OCI-M2 (cell line): ENCODE results near the gene FAM90A1.
"Not testable (repeated sequence)": the region's sequence is repeated elsewhere in the genome, so short reads cannot be mapped to it uniquely, and the experiment has no call there.

ENCODE experiments used
- DNase-seq: peaks from one replicate; lab custom pipeline; 2025; ENCODE audit not compliant: unreplicated experiment; lab: John Stamatoyannopoulos, UW

The FAM90A1 gene

DNA sequence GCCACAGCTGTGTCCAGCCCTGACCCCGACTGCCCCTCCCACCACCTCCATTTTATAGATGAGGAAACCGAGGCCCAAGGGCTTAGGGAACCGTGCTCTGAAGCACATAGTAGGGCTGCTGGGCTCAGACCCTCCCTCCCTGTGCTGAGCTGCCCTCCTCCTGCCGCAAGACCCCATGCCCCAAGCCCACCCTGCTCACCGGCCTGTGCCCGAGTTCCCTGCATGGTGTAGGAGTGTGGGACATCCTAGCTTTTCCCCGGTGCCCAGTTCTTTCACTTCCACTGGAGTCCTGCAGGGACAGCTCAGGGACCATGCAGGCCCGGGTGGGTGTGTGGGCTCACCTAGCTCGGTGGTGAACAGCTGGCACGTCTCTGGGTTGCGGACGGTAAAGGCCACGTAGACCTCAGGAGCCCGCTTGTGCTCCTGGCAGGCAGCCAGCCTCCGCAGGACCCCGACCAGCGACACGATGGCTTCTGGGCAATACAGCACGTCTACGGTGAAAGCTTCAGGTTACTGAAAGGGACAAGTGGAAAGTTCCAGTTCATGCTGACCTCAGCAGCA is 6.6 kb upstream of the FAM90A1 start:
- DNase-seq: not testable (repeated sequence)

DNA sequence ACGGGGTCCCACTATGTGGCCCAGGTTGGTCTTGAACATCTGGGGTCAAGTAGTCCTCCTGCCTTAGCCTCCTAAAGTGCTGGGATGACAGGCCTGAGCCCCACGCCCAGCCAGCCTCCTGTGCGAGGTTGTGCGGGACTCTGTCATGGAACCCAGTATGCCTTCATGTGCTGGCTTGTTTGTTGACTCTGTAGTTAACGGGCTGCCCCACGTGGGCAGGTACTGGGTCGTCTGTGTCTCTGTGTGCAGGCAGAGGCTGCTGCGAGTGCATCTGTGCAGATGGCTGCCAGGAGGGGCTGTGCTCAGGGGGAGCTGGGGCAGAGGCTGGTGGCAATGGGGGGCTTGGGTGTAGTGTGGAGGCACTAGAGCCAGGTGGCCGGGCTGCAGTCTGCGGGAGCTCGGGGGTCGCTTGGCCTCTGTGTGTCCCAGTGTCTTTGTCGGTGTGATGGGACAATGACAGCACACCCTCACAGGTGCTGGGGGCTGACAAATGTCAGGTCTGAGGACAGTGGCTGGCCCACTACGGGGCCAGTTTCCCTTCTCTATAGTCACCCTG is 6.0 kb upstream of the FAM90A1 start:
- DNase-seq: not testable (repeated sequence)

DNA sequence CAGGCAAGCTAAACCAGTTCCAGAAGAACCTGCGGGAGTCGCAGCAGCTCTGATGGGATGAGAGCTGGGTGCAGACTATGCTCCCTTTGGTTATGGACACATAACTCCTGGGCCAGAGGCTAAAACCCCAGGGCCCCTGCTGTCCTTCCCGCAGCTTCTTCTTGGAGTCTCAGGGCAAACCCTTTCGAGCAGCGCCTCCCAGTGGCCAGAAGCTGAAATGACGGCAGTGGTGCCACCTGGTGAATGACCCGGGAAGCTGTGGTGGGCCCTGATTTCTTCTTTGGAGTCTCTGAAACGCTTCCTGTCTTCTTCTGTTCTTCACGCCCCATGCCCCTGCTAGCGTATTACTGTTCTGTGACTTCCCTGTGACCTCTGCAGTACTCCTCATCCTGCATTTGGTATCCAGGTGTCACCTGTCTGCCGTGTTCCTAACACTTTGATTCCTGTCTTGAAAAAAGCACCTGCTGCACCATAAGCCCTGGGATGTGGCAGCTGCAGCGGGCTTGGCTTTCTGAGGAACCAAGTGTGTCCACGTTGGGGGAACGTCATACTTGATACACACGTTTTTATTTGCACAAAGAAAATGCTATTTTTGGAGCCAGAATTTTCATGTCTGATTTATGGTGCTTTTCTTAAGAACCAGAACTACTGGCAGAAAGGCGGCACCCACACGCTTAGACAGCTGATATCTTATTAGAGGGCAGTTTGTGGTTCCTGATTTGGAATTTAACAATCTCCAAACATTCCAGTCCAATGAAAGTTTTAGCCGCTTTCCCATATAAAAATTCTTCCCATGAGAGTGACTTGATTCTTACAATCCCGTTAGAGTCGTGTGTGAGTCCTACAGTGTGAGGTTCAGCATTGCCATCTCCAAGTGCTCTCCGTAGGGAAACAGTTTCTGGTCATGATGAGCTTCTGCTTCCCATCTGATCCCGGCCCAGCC is 4.5 kb upstream of the FAM90A1 start:
- not testable (repeated sequence) for DNase-seq

DNA sequence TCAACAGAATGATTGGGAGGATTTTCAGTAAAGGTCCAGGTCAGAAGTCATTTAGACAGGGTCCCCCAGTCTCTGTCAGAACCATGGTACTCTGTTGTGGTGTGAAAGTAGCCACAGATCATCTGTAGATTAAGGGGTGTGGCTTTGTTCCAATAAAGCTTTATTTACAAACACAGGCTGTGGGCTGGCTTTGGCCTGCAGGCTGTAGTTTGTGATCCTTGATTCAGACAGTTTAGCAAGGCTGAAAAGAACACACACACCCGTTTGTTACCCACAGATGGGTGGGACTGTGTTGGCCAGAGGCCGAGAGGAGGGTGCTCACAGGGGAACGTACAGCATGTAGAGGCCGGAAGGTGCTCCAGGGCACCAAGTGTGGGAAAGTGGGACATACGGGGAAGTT is 3.6 kb upstream of the FAM90A1 start:
- DNase-seq: not testable (repeated sequence)

DNA sequence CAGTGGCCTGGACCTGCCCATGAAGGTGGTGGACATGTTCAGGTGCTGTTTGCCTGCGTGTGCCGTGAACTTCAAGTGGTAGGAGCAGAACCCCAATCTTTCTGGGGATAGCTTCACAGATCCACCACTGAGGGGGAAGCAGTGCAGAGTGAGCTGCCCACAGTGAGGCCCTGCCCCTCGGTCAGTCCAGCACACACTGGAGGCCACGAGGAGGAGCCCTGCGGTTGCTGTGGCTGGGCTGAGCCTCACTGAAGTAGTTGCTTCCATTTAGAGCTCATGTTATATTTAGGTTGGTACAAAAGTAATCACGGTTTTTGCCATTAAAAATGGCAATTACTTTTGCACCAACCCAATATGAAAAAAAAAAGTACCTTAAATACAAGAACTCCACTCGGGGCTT is 2.1 kb upstream of the FAM90A1 start:
- not testable (repeated sequence) for DNase-seq

DNA sequence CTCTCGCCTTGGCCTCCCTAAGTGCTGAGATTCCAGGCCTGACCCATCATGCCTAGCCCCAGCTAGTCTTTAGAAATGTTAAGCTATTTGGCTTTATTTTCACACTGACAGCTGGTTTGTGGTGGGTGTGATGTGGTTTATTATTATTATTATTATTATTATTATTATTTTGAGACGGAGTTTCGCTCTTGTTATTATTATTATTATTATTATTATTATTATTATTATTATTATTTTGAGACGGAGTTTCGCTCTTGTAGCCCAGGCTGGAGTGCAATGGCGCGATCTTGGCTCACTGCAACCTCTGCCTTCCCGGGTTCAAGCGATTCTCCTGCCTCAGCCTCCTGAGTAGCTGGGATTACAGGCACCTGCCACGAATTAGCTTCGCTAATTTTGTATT is 1.2 kb upstream of the FAM90A1 start:
- not testable (repeated sequence) for DNase-seq

DNA sequence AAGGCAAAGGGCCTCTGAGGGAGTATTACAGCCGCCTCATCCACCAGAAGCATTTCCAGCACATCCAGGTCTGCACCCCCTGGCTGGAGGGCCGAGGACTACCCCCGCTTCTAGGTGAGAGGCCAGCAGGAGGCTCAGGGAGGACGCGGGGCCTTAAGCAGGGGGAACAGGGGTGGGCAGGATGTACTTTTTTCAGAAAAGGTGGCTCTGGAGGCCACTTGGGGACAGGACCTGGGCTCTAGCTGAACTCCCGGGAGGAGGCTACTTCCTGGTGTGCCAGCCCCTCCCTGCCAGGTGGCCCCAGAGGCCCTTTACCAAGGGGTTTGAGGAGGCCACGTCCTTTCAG is 287 bp upstream of the FAM90A1 start:
- not testable (repeated sequence) for DNase-seq

DNA sequence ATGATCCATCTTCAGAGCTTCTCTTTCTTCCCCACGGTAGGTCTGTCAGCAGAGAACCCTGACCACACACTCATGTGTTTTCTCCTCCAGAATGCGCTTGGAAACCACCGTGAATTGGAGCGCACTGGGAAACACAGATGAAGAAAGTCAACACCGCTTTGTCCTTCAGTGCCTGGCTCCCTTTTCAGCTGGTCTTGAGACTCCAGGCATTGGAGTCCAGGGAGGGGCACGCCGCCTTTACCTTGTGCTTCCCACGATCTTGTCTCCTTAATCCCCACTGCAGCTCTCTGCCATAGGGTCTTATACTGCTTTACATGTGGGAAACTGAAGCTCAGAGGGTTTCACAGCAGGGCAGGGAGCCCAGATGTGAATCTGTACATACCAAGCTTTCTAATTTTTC is 1.1 kb downstream of the FAM90A1 start:
- no peak for DNase-seq

DNA sequence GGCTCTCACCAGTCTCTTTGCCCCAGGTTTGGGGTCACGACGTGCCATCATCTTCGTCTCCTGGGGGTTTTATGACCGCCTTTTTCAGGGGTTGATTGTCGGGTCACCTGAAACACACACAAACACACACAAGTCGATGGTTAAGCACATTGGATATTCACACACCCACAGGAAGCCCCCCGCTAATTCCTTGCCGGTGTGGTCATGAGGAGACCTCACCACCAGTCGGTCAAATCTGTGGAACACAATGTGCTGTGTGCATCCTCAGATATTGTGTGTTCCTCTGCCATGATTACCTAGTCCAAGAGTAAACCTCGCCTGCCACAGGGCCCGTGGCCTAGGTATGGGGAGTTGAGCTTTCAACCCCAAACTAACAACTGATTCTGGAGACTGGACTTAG is 2.6 kb downstream of the FAM90A1 start:
- not testable (repeated sequence) for DNase-seq

DNA sequence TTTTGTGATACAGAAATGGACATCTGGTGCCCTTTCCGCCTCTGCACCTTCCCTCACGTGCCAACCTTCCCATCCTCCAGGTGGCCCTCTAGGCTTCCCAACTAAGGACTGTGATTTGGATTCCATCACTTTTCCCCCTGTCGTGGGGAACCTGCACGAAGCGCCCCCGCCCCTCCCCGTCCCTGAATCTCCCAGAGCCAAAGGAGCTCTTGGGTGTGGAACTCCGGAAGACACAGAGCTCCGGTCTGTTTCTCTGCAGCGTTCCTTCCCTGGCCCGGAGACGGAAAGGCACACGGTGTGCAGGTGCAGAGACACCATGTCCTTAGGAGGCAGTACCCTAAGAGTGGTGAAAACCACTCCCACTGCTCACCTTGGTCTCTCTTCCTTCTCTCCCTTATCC is 3.8 kb downstream of the FAM90A1 start:
- DNase-seq: not testable (repeated sequence)

DNA sequence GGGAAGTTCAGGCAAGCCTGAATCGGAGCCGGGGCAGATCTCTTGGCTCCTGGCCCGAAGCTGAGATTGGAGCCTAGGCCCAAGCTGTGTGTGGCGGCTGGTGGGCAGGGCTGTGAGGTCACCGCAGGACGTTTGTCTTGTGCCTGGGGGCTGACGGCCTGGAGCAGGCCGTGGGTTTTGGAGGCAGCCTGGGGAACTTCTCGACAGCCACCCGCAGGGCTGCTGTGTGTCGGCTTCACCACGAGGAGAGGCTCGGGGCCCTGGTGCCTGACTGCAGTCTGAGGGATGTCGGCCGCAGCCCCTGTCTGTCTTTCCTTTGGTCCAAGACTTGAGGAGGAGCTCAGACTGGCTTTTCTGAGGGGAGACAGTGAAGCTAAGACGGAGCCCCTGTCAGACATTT is 5.1 kb downstream of the FAM90A1 start:
- DNase-seq: not testable (repeated sequence)

DNA sequence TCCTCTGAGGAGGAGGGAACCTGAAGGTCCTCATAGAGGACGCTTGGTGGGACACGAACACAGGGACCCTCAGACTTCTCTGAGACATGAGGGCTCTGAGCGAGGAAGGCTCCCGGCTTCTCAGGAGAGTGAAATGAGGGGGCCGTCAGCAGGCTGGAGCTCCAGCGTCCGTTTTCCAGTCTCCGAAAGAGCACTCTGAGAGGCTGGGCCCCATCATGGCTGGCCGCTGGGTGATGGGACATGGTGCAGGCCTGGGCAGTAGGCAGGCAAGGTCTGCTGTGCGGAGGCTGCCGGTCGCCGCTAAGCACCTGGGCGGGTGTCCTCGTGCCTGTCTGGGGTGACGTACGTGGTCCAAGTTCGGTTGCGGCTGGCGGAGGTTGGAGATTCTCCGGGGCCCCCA is 5.6 kb downstream of the FAM90A1 start:
- not testable (repeated sequence) for DNase-seq

DNA sequence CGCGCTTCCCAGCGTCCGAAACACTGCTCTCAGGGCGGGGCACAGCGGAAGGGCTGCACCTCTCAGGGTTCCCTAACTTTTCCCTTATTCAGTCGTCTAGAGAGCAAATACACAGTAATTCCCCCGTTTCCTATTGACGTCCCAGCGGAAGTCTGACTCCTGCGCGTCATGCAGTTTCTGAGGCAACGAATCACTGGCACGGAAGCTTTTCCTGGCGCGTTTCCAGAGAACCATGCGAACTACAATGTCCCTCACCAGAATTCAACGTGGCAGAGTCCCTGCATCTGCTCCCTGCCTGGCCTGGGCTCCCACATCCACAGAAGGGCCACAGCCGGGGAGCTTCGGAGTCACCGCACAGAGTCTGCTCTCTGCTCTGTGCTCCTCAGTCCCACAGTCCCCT is 6.0 kb downstream of the FAM90A1 start:
- not testable (repeated sequence) for DNase-seq

DNA sequence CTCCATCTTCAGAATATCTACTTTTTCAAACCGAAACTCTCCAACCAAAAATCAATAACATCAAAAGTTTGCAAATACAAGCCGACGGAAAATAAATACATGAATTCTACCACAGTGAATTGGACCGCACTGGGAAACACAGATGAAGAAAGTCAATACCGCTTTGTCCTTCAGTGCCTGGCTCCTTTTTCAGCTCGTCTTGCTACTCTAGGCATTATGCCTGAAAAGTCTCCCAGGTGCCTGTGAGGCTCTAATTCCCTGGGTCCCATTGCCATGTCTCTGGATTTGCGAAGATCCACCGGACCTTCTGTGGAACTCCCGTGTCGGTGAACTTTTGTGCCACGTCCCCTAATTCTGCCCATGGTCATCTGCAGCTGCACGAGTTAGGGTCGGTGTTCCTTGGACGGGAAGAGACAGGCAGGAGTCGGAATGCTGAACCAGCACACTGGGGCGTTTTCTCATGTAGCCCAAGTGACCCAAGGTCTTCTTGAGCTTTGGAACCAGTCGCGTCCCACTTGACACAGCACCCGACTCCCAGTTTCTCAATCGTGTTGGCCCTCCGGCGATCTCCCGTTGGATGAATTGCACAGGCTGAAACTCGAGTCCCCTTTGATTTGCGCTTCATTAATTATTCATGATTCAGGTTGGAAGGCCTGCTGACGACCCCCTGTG is 8.6 kb downstream of the FAM90A1 start:
- not testable (repeated sequence) for DNase-seq

DNA sequence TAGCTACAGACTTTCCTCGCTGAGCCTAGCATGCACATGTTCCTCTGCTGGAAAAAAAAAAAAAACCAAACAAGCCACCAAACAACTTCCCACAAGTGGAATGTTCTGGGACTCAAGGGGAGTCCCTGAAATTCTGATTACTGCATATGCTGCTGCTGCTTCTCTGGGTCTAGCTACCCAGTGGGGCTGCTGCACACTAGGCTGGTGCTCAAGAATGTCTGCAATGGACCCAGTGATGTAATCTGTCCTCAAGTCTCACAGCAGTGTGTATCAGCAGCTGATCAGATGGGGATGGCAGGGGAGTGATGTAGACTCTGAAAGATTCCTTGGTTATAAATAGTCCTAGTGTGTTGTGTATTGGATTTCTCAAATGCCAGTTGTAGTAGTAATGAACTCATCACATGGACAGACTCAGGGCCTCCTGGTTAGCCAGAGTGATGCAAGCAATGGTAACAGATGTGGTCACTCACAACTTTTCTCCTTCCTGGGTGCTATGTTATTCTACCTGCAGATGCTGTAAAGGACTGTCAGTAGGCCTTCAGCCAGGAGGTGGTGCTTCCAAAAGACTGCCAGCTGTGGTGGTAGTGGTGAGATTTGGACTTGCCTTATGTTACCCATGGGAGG is 29.6 kb downstream of the FAM90A1 start:
- not testable (repeated sequence) for DNase-seq

DNA sequence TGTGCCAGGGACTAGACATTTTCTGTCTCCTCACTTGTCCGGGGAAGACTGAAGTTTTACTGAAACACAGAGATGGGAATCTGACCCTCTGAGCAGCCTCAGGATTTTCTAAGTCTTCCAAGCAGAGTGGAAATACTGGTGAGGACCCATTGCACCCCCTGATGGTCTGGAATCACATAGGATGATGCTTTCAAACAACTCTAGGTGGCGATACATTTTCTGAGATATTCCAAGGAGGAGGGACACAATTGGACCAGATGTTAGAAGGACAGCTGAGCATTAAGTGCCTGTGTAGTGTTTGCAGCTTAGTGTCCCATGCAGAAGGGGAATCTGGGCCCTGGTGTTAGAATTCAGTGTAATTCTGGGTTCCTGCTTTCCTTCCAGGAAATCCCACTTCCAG is 39.3 kb downstream of the FAM90A1 start:
- DNase-seq: not testable (repeated sequence)

DNA sequence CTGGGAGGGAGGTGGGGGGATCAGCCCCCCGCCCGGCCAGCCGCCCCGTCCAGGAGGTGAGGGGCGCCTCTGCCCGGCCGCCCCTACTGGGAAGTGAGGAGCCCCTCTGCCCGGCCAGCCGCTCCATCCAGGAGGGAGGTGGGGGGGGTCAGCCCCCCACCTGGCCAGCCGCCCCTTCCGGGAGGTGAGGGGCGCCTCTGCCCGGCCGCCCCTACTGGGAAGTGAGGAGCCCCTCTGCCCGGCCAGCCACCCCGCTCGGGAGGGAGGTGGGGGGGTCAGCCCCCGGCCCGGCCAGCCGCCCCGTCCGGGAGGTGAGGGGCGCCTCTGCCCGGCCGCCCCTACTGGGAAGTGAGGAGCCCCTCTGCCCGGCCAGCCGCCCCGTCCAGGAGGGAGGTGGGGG is 43.2 kb downstream of the FAM90A1 start:
- DNase-seq: not testable (repeated sequence)

DNA sequence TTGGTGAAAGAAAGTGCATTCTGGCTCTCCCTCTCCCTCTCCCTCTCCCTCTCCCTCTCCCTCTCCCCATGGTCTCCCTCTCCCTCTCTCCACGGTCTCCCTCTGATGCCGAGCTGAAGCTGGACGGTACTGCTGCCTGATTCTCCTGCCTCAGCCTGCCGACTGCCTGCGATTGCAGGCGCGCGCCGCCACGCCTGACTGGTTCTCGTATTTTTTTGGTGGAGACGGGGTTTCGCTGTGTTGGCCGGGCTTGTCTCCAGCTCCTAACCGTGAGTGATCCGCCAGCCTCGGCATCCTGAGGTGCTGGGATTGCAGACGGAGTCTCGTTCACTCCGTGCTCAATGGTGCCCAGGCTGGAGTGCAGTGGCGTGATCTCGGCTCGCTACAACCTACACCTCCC is 44.1 kb downstream of the FAM90A1 start:
- not testable (repeated sequence) for DNase-seq

DNA sequence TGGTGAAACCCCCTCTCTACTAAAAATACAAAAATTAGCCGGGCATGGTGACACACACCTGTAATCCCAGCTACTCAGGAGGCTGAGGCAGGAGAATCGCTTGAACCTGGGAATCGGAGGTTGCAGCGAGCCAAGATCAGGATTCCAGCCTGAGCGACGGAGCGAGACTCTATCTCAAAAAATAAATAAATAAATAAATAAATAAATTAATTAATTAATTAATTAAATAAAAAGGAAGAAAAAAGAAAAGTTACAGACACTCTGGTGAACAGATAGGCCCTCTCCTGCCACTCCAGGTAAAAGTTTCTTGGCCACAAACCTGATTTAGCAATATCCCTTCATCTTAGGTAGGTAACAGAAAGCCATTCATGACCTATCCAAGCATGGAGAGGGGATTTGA is 44.5 kb downstream of the FAM90A1 start:
- DNase-seq: not testable (repeated sequence)

DNA sequence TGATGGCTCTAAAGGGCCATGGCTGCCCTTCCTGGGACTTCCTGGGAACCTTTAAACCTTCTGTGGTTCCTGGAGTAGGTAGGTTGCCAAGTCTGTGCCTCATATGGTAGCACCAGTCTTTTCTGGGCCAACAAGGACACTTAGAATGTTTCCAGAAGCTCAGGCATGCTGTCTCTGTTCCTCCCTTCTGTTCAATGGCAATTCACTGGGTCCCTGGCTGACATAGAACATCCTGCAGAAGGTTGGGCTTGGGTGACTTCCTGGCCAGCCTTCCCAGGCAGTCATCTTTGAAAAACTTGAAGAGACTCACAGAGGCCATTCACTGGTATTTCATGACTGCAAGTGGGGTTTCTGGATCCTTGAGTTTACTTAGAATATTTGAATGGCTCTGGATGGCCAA is 46.1 kb downstream of the FAM90A1 start:
- DNase-seq: not testable (repeated sequence)

DNA sequence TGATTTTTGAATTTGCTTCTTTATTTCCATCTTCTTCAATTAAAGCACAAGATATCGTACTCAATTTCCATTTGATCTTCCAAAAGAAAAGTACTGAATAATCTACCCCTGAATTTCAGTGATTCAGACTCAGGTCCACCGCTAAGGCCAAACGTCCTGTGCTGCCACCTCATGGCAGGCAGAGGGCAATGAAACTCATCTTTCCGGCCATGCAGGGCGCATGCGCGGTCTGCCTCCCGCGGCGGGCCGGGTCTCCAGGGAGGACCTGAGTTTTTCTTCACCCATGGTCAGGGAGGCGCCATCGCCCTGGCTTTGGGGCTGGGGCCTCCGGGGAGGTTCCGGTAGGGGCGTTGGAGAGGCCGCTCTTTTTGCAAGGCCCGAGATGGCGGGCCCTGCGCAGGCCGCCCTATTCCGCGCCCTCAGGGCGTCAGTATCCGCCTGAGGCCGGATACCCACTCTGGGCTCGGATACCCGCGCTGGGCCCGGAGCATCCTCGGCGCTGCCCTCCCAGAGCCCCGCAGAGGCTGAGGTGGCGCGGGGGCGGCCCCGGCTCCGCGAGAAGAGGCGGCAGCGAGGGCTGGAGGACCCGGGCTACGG is 47.3 kb downstream of the FAM90A1 start:
- not testable (repeated sequence) for DNase-seq
